GM12892 (cell line): ENCODE results near the gene PINLYP.
"Not testable (repeated sequence)": the region's sequence is repeated elsewhere in the genome, so short reads cannot be mapped to it uniquely, and the experiment has no call there.

ENCODE experiments used
- DNase-seq: peaks from one replicate; pipeline ENCODE4 v3.0.0; 2011; ENCODE audit not compliant: insufficient read length
- FAIRE-seq: peaks from 2 replicates; lab custom pipeline; 2011; peaks lifted over from hg19 to GRCh38; lab: Jason Lieb, UNC
- POLR2A ChIP-seq: IDR thresholded peaks from 2 replicates; pipeline ENCODE4 v1.6.1; 2011; ENCODE audit warnings: low read depth, low read length, control low read depth
- POLR2AphosphoS5 ChIP-seq: IDR thresholded peaks from 2 replicates; pipeline ENCODE4 v1.6.1; 2011; ENCODE audit warnings: low read depth, low read length, control low read depth
- TAF1 ChIP-seq: IDR thresholded peaks from 2 replicates; pipeline ENCODE4 v1.6.1; 2011; ENCODE audit warnings: low read depth, mild to moderate bottlenecking, control low read depth, low read length, borderline replicate concordance

Gene PINLYP

GRCh38 chr19:43570174-43570791, 5.3 kb upstream of the PINLYP start:
- TF ChIP-seq POLR2AphosphoS5, result no peak
- no peak for TF ChIP-seq TAF1
- TF ChIP-seq POLR2A, result no peak
- DNase-seq (no peak), FAIRE-seq (no peak)

- DNase-seq, result no peak
- no peak for FAIRE-seq
- TF ChIP-seq TAF1, result no peak
- TF ChIP-seq POLR2AphosphoS5, result no peak
- TF ChIP-seq POLR2A, result no peak
Measured at GRCh38 chr19:43572171-43572588, 3.4 kb upstream of the PINLYP start.

- FAIRE-seq (no peak), DNase-seq (no peak)
- TF ChIP-seq TAF1, result no peak
- no peak for TF ChIP-seq POLR2A
- TF ChIP-seq POLR2AphosphoS5, result no peak
Measured at GRCh38 chr19:43574424-43575155, 1.0 kb upstream of the PINLYP start.

- FAIRE-seq (no peak), DNase-seq (no peak)
- no peak for TF ChIP-seq POLR2AphosphoS5
- no peak for TF ChIP-seq POLR2A
- no peak for TF ChIP-seq TAF1
Measured at GRCh38 chr19:43575955-43576878, 616 bp downstream of the PINLYP start.

- TF ChIP-seq TAF1 (no peak), POLR2A (no peak)
- DNase-seq (no peak), FAIRE-seq (no peak)
Measured at GRCh38 chr19:43578787-43579186, 3.2 kb downstream of the PINLYP start.

GRCh38 chr19:43581467-43581866, 5.9 kb downstream of the PINLYP start:
- FAIRE-seq (no peak), DNase-seq (no peak)
- TF ChIP-seq POLR2A (no peak), POLR2AphosphoS5 (no peak), TAF1 (no peak)

- TF ChIP-seq TAF1 (no peak), POLR2A (no peak), POLR2AphosphoS5 (no peak)
- FAIRE-seq (no peak), DNase-seq (no peak)
Measured at GRCh38 chr19:43582495-43582894, 6.9 kb downstream of the PINLYP start.

- no peak for TF ChIP-seq POLR2AphosphoS5
- no peak for TF ChIP-seq POLR2A
- TF ChIP-seq TAF1, result no peak
- FAIRE-seq (no peak), DNase-seq (no peak)
Measured at GRCh38 chr19:43584484-43584883, 8.9 kb downstream of the PINLYP start.

- DNase-seq (no peak), FAIRE-seq (no peak)
- no peak for TF ChIP-seq POLR2A
- no peak for TF ChIP-seq POLR2AphosphoS5
- no peak for TF ChIP-seq TAF1
Measured at GRCh38 chr19:43586346-43586745, 10.7 kb downstream of the PINLYP start.

GRCh38 chr19:43587029-43587428, 11.4 kb downstream of the PINLYP start:
- DNase-seq, FAIRE-seq: not testable (repeated sequence)

- DNase-seq (no peak), FAIRE-seq (no peak)
- TF ChIP-seq POLR2A (no peak), POLR2AphosphoS5 (no peak), TAF1 (no peak)
Measured at GRCh38 chr19:43589277-43589676, 13.7 kb downstream of the PINLYP start.

GRCh38 chr19:43589678-43590077, 14.1 kb downstream of the PINLYP start:
- FAIRE-seq (no peak), DNase-seq (no peak)
- TF ChIP-seq POLR2A (no peak), TAF1 (no peak), POLR2AphosphoS5 (no peak)
